Mesothelial cell of epicardium (in vitro differentiated cells): ENCODE data around the gene STUB1. TPM values are rescaled to one million over a fixed set of nuclear protein-coding genes. Genes with fewer than 3 reads are reported as not detected.
A peak's percentile ranks its signal among the peaks of the same experiment; 100 is the strongest.

Experiments used
- DNase-seq, 2 experiments: peaks; one replicate each; pipeline ENCODE4 v3.0.0; 2021; ENCODE audit warnings: low spot score in 2 of 2; ENCODE audit not compliant: unreplicated experiment in 2 of 2
- H3K27ac Mint-ChIP-seq: 2 replicates; pipeline ENCODE4 v1.8.0; 2021; ENCODE audit warnings: mixed read lengths
- H3K27me3 Mint-ChIP-seq: 2 replicates; pipeline ENCODE4 v1.8.0; 2021; ENCODE audit warnings: low read depth, mixed read lengths
- H3K36me3 Mint-ChIP-seq: 2 replicates; pipeline ENCODE4 v1.8.0; 2021; ENCODE audit warnings: mixed read lengths
- H3K4me1 Mint-ChIP-seq: 2 replicates; pipeline ENCODE4 v1.8.0; 2021; ENCODE audit warnings: mixed read lengths
- H3K4me3 Mint-ChIP-seq: 2 replicates; pipeline ENCODE4 v1.8.0; 2021; ENCODE audit warnings: mild to moderate bottlenecking, moderate library complexity, mixed read lengths
- H3K9me3 Mint-ChIP-seq: 2 replicates; pipeline ENCODE4 v1.8.0; 2021; ENCODE audit warnings: mixed read lengths
- CTCF ChIP-seq: fragments of 200-600 bp; sonication (generic); IDR thresholded peaks from one replicate; pipeline ENCODE4 v1.5.0; 2021; ENCODE audit warnings: antibody characterized with exemption; ENCODE audit not compliant: unreplicated experiment
- total RNA-seq: library from RNA; stranded (reverse); gene quantifications from 3 replicates; pipeline ENCODE4 v1.2.1, GENCODE V29; 2021

Gene STUB1
- total RNA-seq, result 69.4 to 79.9 TPM (median 72.5 TPM) in 3 replicates

- no peak for TF ChIP-seq CTCF
- H3K9me3 Mint-ChIP-seq, result no peaks in the 10 kb centered on the region
- H3K27me3 Mint-ChIP-seq, result peaks cover 8% of the 10 kb centered on the region
- H3K4me3 Mint-ChIP-seq, result peak within 1 kb of the TSS; percentile 78
- peaks cover 20% of the 10 kb centered on the region for H3K4me1 Mint-ChIP-seq
- peak within 1 kb of the TSS; percentile 90 for H3K27ac Mint-ChIP-seq
- H3K36me3 Mint-ChIP-seq, result peaks cover 9% of the 10 kb centered on the region
- peak; percentile 92 to 94 for DNase-seq
Measured at GRCh38 chr16:679814-680624, at the start of gene STUB1. Gene STUB1 (plus strand): TSS chr16:680410. CDS start chr16:680526, 116 bp downstream.

GRCh38 chr16:630815-631405, 49.3 kb upstream of the STUB1 start, which contains the start of gene WFIKKN1:
Gene WFIKKN1 (plus strand): TSS chr16:630985. CDS start chr16:631254, 269 bp downstream.
- no peak for DNase-seq
- Mint-ChIP-seq H3K4me1 (peaks cover 3% of the 10 kb centered on the region), H3K9me3 (no peaks in the 10 kb centered on the region), H3K4me3 (peak within 1 kb of the TSS; percentile 13), H3K36me3 (no peaks in the 10 kb centered on the region), H3K27me3 (no peaks in the 10 kb centered on the region), H3K27ac (no peak within 1 kb of the TSS)
- TF ChIP-seq CTCF, result no peak

- no peaks in the 10 kb centered on the region for H3K27me3 Mint-ChIP-seq
- H3K27ac Mint-ChIP-seq, result no peak overlapping the region
- H3K36me3 Mint-ChIP-seq, result no peaks in the 10 kb centered on the region
- H3K9me3 Mint-ChIP-seq, result no peaks in the 10 kb centered on the region
- peaks cover 7% of the 10 kb centered on the region for H3K4me1 Mint-ChIP-seq
- H3K4me3 Mint-ChIP-seq, result no peak overlapping the region
- no peak for DNase-seq
- no peak for TF ChIP-seq CTCF
Measured at GRCh38 chr16:631808-632358, 48.3 kb upstream of the STUB1 start.

- peaks cover 7% of the 10 kb centered on the region for H3K4me1 Mint-ChIP-seq
- DNase-seq, result no peak
- no peak for TF ChIP-seq CTCF
- H3K4me3 Mint-ChIP-seq, result no peak overlapping the region
- H3K27me3 Mint-ChIP-seq, result no peaks in the 10 kb centered on the region
- no peak overlapping the region for H3K27ac Mint-ChIP-seq
- H3K36me3 Mint-ChIP-seq, result no peaks in the 10 kb centered on the region
- no peaks in the 10 kb centered on the region for H3K9me3 Mint-ChIP-seq
Measured at GRCh38 chr16:632486-633335, 47.5 kb upstream of the STUB1 start.

GRCh38 chr16:633336-634050, 46.7 kb upstream of the STUB1 start:
- Mint-ChIP-seq H3K27me3 (no peaks in the 10 kb centered on the region), H3K4me3 (peak overlapping the region; percentile 62), H3K4me1 (peaks cover 7% of the 10 kb centered on the region), H3K36me3 (no peaks in the 10 kb centered on the region), H3K9me3 (no peaks in the 10 kb centered on the region), H3K27ac (no peak overlapping the region)
- TF ChIP-seq CTCF, result no peak
- no peak for DNase-seq
